HL-60 (cell line): ENCODE measurements around the gene MOV10L1.

Experiments used
- GABPA ChIP-seq: IDR thresholded peaks from 2 replicates; pipeline ENCODE4 v1.6.1; 2012; ENCODE audit warnings: low read depth
- POLR2AphosphoS5 ChIP-seq: IDR thresholded peaks from 2 replicates; pipeline ENCODE4 v1.6.1; 2012; ENCODE audit warnings: low read depth
- SPI1 ChIP-seq: IDR thresholded peaks from 2 replicates; pipeline ENCODE4 v1.6.1; 2012; ENCODE audit warnings: low read depth, mild to moderate bottlenecking, borderline replicate concordance
- TF ChIP-seq, protein P1 (sequence below): IDR thresholded peaks from one replicate; pipeline ENCODE4 v1.5.1; 2011; ENCODE audit warnings: low read length, control low read depth, inconsistent platforms; ENCODE audit not compliant: insufficient read depth
- TF ChIP-seq, protein P2 (sequence below): IDR thresholded peaks from 2 replicates; pipeline ENCODE4 v1.6.1; 2012; ENCODE audit warnings: low read depth; ENCODE audit not compliant: insufficient replicate concordance

DNA sequence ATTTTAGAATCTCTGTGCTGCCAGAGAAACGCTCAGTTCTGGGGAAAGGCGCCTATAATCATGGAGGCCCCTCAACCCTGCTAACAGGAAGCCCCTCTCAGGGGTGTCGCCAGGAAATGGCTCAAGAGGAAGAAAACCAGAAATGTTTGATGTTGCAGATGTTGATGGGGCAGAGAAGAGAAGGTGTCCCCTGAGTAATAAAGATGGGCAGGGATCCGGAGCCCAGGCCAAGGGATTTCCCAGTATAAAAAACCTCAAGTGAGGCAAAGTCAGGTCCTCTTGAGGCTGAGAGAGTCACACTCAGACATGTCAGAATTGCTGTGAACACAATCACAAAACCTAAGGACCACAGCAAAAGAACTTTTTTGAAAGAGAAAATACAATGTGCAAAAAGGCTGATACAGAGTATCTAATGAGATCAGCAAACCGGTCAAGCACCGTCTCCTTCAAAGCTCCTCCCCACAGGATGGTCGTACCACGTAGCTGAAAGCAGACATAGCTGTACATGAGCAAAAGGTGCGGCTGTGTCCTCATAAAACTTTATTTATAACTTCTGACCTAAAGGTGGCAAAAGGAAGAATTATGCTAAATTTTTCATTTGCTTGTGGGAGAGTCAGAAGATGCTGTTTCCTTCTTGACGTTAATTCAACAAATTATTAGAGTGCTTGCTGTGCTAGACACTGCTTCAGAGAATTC, 12.2 kb downstream of the MOV10L1 start:
- TF ChIP-seq, protein P1, sequence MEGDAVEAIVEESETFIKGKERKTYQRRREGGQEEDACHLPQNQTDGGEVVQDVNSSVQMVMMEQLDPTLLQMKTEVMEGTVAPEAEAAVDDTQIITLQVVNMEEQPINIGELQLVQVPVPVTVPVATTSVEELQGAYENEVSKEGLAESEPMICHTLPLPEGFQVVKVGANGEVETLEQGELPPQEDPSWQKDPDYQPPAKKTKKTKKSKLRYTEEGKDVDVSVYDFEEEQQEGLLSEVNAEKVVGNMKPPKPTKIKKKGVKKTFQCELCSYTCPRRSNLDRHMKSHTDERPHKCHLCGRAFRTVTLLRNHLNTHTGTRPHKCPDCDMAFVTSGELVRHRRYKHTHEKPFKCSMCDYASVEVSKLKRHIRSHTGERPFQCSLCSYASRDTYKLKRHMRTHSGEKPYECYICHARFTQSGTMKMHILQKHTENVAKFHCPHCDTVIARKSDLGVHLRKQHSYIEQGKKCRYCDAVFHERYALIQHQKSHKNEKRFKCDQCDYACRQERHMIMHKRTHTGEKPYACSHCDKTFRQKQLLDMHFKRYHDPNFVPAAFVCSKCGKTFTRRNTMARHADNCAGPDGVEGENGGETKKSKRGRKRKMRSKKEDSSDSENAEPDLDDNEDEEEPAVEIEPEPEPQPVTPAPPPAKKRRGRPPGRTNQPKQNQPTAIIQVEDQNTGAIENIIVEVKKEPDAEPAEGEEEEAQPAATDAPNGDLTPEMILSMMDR, result no peak
- no peak for TF ChIP-seq GABPA
- TF ChIP-seq, protein P2, sequence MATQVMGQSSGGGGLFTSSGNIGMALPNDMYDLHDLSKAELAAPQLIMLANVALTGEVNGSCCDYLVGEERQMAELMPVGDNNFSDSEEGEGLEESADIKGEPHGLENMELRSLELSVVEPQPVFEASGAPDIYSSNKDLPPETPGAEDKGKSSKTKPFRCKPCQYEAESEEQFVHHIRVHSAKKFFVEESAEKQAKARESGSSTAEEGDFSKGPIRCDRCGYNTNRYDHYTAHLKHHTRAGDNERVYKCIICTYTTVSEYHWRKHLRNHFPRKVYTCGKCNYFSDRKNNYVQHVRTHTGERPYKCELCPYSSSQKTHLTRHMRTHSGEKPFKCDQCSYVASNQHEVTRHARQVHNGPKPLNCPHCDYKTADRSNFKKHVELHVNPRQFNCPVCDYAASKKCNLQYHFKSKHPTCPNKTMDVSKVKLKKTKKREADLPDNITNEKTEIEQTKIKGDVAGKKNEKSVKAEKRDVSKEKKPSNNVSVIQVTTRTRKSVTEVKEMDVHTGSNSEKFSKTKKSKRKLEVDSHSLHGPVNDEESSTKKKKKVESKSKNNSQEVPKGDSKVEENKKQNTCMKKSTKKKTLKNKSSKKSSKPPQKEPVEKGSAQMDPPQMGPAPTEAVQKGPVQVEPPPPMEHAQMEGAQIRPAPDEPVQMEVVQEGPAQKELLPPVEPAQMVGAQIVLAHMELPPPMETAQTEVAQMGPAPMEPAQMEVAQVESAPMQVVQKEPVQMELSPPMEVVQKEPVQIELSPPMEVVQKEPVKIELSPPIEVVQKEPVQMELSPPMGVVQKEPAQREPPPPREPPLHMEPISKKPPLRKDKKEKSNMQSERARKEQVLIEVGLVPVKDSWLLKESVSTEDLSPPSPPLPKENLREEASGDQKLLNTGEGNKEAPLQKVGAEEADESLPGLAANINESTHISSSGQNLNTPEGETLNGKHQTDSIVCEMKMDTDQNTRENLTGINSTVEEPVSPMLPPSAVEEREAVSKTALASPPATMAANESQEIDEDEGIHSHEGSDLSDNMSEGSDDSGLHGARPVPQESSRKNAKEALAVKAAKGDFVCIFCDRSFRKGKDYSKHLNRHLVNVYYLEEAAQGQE, result no peak
- no peak for TF ChIP-seq POLR2AphosphoS5
- no peak for TF ChIP-seq SPI1
